Eye (tissue), 1 donor: ENCODE results near the gene TNS3.
A peak's percentile ranks its signal among the peaks of the same experiment; 100 is the strongest.

ENCODE experiments used
- DNase-seq: peaks from one replicate; pipeline ENCODE4 v3.0.0-alpha.2; 2015

The TNS3 gene

DNA sequence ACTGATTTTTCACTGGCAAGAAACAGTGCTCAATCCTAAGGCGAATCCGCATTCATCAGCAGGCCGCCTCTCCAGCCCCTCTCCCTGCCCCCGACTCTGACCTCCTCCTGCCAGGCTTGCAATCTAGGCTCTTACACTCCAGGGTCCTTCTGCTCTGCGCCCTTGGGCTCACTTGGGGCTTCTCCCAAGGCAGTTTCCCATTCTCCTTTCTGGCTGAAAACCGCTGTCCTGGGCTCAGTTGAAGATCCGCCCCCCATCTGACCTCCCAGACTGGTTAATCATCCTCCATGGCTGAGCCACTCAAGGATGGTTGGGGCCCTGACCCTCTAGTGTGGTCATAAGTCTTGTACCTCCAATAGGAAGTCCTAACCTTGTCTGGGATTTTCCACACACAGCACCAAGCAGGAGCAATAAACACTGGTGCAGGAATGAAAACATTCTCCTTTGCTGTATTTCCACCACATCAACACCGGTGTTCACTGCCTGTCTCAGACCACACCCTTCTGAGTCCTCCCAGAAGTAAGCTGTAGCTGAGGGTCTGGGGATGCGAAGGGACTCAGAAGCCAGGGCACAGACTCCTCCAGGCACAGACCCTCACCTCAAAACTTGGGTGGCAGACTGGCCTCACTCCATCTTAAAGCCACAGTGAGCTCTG, 42.4 kb downstream of the TNS3 start:
- no peak for DNase-seq

DNA sequence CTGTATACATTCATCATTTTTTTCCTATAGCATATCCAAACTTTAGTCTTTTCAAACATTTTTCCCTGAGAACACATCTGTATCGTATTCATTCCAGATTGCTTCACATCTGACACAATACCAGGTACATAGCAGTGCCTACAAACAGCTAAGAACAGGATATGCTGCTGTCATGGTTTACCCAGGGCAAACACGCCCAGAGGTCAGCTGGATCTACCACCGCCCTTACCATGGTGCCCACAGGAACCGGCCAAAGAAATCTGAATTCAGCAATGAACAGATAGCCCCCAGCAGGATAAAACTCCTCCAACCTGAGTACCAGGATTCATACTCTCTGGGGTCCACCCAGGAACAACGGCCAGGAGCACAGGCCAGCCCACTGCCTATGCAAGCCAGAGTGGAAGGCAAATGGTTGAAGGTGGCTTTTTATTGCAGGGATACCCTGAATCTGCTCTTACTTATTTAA, 43.0 kb downstream of the TNS3 start:
- DNase-seq, result no peak

DNA sequence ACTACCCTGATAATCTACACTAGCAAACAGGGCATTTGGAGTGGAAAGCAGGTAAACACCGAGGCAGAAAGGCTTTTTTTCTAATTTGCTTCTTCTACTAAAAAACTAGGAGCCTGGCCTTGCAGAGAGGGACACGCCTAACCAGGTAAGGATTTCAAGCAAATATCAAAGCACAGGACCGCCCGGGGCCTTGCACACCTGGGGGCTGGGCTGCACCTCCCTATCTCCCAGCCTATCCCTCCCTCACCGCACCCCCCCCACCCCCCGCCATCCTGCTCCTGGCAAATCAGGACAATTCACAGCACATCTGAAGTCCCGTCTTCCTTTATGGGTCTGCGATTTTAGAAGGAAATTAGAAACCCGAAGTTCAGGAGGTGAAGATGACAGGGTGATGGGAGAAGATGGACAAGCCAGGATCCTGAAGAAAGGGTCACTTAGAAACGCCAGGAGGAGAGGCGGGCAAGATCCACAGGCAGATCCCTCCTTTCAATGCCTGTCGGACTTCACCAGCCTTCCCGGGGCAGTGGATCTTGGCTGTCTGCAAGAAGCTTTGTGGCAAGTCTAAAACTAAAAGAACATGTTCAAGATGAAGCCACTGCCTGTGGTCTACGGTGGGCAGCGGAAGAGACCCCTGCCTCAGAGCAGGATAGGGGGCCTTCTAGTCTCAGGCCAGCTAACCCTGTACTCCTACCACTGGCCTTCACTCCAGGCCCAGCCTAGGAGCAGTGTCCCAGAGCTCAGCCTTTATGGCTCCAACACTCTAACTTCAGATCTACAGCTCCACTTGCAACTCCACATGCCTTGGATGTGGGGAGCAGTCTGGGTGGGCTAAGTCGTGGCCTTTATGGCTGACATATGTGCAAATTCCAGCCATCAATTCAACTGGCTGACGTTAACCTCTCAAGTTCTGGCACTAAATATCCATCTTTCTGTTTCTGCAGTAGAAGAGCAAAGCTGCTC, 43.9 kb downstream of the TNS3 start:
- no peak for DNase-seq

DNA sequence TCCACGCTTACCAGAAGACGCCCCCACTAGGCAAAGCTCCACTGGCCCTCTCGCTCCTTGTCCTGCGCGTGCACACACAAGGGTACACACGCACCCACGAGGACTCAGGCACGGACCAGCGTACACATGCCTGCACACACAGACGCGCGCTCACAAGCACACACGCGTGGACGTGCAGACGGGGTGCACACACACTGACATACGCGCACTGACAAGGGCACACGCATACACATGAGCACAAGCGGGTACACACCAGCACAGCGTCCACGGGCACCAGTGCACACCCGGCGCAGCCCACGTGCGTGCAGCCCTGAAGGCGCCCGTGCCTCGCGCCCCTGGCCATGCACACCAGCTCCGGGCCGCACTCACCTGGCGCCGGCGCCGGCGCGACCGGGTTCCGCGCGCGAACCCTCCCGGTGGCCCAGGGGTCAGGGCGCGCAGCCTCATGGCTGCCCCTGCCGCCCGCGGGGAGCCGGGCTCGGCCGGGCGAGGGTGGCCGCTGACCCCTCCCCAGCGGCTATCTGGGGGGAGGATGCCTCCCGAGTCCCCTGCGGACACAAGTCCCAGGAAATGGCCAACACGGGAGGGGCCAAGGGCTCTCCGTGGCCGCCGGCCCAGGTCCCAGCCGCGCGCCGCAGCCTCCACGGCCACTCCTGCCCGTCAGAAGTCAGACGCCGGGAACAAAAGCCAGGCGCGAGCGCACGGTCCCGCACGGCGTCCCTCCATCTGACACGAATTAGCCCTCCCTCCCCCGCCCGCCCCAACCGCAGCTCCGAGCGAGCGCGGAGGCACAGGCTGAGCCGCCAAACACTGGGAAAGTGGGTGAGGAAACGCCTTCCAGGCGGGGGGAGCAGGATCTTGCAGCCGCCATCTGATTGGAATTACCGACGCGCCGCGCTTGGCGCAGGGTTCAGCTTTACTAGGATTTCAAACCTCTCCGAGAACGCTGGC, 45.0 kb downstream of the TNS3 start:
- peak; percentile 90 for DNase-seq

DNA sequence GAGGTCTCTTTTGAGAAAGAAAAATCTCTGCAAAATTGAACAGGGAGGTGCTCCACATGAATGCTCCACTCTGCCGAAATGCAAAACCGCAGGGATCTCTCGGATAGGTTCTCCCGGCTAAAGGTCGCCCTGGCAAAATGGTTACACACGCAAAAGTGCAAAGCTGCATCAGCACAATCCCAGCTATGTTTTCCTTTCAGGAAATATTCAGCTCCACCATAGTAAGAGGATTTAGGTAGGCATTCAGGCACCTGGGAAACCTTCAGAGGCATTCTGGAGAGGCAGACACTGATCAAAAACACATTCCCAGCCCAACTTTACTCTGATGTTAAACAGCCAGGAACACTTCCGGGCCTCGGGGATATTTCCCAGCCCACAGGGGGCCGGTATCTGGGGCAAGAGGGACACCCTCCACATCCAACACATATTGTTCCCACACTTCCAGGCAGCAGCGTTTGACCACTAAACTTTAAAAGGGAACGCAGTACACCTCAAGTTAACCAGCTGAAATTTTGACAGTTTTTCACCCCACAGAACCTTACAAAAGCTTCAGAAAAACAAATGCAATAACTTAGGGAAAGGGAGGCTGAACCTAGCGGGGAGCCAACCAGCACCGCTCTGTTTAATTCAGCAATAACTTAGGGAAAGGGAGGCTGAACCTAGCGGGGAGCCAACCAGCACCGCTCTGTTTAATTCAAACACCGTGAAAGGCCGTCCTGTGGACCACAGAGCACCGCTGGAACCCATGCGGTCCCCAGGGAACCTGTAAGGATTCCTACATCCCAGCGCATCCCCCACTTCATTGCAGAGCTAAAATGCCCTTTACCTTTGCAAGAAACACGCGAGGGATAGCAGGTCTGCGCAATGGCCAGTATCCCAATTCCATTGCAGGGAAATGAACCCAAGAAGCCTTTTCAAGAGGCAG, 45.9 kb downstream of the TNS3 start:
- no peak for DNase-seq

DNA sequence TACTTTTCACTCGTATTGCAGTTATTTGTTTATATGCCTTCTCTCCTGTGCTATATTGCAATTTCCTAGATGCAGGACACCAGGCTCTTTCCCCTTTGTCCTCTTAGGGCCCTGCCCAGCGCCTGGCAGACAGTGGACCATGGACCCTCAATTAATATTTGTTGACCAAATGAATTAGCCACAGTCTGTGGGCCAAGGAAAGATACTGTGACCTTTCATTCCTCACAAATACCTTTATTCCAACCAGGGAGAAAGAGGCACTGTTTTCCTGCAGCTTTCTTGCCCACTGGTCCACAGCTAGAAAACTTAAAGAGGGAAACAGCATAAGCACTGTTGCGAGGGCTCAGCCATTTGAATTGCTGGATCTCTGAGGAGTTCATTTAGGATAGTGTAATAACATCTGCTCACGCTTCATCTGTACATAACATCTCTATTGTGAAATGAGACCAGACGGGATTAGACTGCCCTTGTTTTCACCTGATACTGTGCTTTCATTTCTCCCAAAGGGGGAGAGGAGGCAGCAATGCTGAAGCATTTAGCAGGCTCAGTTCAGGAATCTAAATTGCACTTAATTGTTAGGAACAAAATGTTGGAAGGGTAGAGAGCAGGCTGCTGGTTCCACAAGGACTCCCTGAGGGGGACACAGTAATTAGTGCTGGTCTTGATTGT, 46.7 kb downstream of the TNS3 start:
- DNase-seq, result peak; percentile 82

DNA sequence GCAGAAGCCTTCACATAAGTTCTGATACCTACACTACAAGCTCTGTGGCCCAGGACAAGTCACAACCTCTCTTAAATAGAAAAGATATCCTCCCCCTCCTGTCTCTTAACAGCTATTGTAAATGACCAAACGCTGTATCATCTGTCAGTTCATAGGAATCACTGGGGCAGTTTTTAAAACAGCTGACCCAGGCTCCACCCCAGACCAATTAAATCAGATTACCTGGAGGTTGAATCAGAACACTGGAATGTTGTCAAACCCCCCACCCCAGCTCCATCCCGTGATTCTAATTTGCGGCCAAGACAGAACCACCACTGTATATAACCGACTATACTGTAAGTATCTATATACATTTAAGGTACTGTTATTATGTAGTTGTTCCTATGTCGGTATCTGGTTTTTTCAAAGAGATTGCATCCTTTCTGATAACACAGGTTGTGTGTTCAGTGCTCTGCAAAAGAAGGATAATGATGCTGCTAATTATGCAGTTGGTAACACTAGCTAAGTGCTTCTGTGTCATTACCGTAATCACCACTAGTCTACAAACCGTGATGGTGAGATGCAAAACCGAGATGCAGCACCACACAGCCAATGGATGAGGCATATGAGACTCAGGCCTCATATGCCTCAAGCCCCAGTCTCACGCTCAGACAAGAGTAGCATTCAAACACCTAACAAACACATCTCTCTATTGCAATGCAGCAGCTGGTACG, 47.4 kb downstream of the TNS3 start:
- peak; percentile 75 for DNase-seq

DNA sequence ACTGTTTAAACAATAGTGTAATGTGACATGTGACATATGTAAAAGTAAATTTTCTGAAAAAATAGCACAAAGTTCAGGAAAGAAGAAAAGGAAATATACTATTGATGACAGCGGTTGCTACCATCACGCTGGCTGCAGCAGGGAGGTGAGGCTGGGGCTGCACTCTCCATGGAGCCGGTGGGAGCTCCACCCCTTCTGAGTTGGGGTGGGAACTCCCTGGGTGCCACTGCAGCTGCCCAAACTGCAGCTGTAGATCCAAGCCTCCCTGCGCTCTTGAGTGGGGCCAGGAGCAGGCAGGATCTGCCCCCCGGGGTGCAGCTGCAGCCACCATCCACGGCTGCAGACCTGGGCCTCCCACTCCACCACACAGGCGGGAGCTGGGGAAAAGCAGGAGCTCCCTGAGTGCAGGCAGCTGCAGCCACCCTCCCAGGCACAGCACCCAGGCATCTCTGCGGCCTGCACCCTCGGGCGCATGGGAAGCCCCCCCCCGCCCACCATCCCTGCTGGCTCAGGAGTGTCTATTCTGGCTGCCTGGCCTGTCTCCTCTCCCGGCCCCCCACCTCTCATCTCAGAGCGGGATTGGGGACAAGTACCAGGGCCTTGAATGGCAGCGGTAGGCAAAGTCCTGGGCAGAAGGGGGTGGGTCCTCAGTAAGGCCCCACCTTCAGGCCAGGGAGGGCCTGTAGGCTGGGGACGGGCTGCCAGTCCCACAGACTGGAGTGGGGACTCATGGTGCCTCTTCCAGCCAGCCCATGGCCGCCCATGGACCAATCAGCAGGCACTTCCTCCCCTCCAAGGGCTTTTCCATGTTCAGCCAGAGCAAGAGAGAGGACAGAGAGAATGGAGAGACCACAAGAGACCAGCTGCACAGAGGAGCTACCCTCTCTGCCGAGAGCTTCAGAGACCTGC, 50.1 kb downstream of the TNS3 start:
- no peak for DNase-seq

DNA sequence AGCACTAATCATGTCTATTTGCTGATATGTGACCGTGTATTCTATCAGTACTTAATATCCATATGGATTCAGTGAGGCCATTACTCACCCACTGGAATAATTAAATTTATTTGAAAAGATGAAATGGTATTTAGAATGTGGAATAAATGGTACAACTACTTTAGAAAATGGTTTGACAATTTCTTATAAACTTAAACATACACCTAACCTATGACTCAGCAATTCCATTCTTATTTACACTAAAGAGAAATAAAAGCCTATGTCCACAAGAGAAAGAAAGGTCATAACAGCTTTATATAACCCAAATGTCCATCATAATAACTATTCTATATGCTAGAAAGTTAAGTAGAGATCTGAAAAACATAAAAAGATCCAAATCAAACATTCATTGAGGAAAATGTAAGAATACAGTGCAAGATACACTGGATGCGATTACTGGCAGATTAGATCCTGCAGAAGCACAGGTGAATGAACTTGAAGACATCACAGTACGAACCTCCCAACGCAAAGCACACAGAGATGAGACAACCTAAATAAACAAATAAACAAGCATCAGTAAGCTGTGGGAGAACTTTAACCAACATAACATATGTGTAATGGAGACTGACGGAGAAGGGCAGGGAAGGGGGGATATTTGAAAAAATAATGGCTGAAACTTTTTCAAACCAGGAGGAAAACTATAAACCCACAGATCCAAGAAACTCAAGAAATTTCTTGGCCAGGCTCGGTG, 51.9 kb downstream of the TNS3 start:
- DNase-seq, result no peak

DNA sequence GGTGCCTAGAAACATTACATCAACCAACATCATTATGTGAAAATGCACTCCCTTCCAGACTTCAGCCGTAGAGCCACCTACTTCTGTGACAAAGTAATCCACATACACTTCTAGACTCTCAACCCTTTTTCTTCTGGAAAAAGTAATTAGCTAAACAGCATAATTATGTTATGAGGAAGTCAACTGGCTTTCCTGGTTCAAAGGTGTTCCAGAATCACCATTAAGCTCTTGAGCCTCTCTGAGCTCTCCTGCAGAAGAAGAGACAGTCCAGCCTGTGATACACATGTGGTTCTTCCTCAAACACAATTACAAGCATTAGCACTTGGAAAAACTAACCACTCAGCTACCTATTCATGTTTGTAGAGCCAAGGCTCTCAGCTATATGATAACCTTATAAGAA, 52.5 kb downstream of the TNS3 start:
- no peak for DNase-seq

DNA sequence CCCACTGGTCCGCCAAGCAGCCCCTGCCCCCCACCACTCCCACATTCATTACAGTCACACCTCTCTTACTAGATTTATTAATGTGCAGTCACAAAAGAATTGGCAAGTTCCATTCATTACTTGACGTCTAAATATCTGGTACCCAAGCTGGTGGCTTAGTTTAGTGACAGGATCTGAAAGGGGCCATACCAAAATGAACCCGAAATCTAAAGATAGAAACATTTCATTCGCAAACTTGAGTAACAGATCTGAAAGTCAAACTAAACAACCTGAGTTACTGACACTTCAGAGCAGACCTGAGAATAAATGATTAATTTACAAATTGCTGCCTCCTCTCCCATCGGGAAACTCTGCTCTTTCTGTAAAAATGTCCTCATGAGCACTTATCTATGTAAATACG, 53.4 kb downstream of the TNS3 start:
- no peak for DNase-seq

DNA sequence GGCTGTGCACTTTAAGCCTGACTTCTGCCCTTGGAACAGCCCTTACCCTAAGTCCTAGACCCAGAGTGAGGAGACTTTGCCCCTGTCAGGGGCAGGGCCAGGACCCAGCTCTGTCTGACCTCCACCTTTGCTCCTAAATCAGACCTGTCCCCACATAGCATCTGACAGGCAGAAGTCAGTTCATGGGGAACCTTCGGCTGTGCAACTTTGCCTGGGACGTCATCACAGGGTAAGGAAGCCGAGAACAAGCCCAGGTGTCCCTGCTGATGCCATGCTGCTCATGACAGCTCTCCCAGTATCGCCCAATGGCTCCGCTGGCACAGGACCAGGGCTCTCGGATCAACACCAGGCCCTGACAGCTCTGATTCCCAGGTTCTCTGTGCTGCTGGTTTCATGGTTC, 55.4 kb downstream of the TNS3 start:
- DNase-seq, result no peak

DNA sequence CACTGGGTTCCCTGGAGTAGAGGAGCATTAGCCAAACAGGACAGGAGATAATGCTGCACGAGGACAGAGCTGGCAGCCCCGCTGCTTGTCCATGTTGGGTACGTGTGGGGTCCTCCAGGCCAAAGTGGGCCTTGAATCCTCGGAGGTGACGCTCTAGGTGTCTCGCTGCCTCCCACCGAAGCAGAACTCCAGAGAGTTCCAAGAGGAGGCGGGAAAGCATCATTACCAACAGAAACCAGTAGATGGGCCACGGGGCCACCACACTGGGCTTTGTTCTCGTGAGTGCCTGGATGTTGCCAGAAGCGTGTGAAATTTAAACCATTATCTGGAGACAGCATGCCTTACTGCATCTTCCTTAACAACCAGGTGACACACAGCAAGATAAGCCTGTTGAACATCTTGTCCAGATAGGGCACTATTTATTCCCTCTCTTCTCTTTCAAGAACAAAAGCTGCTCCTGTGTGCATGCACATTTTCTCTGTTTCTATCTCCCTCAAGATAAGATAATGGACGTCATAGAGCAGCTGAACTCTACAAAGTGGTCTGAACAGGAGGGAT, 56.8 kb downstream of the TNS3 start:
- no peak for DNase-seq

DNA sequence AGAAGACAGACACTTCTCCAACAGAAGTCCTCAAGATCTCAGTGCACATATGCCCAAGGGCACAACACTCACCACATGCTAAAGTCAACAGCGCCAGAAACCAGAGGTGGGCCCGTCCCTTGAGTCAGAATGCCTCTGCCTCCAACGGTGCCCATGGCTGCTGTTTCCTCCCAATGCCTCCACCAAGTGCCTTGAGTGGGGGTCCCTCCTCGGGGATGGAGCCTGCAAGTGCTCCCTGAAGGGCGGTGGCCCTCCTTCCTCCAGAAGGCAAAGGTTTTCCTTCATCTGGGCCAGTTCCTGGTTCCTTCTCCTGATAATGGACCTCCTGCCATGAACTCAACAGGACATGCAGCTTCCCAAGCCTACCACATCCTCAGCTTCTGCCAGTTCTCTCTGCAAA, 58.5 kb downstream of the TNS3 start:
- DNase-seq, result no peak

DNA sequence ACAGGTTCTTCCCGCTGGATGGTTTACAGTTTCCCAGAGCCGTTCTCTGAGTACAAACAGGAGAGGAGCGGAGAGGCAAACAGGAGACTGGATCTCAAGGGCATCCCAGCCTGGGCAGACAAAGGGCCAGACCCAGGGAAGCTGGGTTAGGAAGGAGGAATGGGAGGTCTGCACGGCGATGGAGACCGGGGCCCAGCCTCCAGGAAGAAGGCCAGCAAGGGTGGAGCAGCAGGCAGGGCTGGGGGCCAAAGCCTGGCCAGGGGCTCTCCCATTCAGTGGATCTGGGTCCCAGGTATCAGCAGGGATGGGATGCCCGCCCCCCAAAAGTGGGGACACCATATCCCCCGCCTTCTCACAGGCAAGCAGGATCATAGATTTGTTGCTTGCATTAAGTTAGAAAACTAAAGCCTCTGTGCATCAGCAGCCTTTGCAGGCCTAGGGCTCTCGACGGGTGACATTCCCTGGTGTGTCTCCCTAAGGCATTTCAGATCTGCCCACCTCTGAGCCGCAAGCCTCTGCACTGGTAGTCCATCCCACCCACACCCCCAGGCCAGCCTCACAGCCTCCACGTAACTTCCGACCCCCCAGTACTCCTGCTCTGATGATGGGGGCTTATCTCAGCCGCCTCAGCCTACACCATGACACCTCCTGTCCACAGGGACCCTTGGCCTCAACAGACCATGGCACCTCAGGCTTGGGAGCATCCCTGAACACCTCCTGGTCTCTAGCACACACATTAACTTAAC, 59.9 kb downstream of the TNS3 start:
- DNase-seq, result no peak

DNA sequence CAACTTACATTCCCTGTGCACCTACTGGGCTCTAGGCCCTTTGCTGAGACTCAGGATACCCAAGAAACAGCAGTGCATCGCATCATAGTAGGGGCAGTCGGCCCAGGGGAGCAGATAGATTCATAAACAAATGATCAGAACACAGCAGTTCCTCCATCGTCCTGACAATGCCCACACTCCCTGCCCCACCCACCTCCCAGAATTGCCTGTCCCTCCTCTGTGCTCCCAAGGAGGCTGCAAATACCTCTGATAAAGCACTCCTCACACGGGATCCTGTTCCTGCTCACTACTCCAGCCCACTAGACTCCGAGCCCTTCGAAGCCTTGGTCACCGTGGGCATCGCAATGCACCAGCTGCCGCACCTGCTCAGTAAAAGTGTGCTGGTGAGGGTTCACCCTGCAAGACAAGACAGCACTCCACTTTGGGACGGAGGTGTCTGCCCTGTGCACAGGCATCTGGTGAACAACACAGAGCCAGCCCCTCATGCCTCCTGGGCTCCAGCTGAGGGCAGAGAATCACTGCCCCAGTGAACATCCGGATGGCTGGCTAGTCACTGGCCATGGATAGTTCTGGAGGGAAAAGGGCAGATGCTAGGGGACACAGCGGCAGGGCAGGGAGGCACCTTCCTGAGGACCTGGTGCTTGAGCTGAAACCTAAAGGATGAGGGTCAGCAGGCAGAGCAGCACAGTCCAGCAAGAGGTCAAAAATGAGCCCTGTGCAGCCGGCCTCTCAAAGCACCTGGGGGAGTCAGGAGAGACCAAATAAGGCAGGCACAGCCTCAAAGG, 60.7 kb downstream of the TNS3 start:
- no peak for DNase-seq

DNA sequence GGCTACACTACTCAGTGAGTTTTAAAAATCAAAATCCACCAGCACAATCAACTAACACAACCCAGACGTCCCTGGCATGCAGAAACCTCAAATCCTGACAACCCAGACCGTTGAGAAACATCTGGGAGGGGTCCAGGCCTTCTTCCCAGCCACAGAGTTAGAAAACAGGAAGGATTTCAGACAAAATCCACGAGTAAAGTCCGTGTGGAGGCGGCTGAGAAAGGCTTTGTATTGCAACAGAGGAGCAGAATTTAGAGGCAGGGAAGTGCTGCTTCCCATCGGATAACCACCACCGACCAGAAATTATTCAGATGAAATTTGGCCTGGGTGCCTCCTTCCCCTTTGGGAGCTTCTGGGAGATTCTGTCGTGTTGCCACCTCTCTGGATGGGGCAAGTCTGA, 61.5 kb downstream of the TNS3 start:
- DNase-seq, result no peak
